ENCODE measurements around the gene BIRC5. TPM values are rescaled to one million over a fixed set of nuclear protein-coding genes. Genes with fewer than 3 reads are reported as not detected.

The BIRC5 gene
- total RNA-seq, 4 donors from 2014 or later: 3.7 to 9.6 (median 5.5) TPM

GRCh38 chr17:78228176-78228575 is 14.1 kb downstream of the BIRC5 start:
- Histone ChIP-seq H3K9me3 (no peaks in the 10 kb centered on the region), H3K4me3 (no peak overlapping the region), H3K4me1 (peaks cover 20% of the 10 kb centered on the region), H3K27me3 (peaks cover 40% of the 10 kb centered on the region), H3K36me3 (no peaks in the 10 kb centered on the region), H3K27ac (no peak overlapping the region)
- 91% methylated on average over 4 of the region's 4 CpGs for WGBS
- no peak for DNase-seq (ENCODE audit: low spot score in 2 of 2)
- no peak for TF ChIP-seq CTCF (IDR thresholded peaks at IDR 0.05)
- no peak for TF ChIP-seq POLR2AphosphoS5 (IDR thresholded peaks at IDR 0.05)
- no peak for TF ChIP-seq POLR2A (IDR thresholded peaks at IDR 0.05)
- TF ChIP-seq EP300 (IDR thresholded peaks at IDR 0.05): no peak

- Histone ChIP-seq H3K4me1 (peaks cover 14% of the 10 kb centered on the region), H3K4me3 (no peak overlapping the region), H3K27ac (no peak overlapping the region), H3K27me3 (peaks cover 45% of the 10 kb centered on the region), H3K36me3 (no peaks in the 10 kb centered on the region), H3K9me3 (no peaks in the 10 kb centered on the region)
- 52% methylated on average over 13 of the region's 13 CpGs for WGBS
- TF ChIP-seq EP300 (IDR thresholded peaks at IDR 0.05): no peak
- TF ChIP-seq CTCF (IDR thresholded peaks at IDR 0.05): no peak
- TF ChIP-seq POLR2AphosphoS5 (IDR thresholded peaks at IDR 0.05): no peak
- TF ChIP-seq POLR2A (IDR thresholded peaks at IDR 0.05): no peak
- no peak for DNase-seq (ENCODE audit: low spot score in 2 of 2)
Measured at GRCh38 chr17:78230252-78230962, 16.4 kb downstream of the BIRC5 start.

DNA sequence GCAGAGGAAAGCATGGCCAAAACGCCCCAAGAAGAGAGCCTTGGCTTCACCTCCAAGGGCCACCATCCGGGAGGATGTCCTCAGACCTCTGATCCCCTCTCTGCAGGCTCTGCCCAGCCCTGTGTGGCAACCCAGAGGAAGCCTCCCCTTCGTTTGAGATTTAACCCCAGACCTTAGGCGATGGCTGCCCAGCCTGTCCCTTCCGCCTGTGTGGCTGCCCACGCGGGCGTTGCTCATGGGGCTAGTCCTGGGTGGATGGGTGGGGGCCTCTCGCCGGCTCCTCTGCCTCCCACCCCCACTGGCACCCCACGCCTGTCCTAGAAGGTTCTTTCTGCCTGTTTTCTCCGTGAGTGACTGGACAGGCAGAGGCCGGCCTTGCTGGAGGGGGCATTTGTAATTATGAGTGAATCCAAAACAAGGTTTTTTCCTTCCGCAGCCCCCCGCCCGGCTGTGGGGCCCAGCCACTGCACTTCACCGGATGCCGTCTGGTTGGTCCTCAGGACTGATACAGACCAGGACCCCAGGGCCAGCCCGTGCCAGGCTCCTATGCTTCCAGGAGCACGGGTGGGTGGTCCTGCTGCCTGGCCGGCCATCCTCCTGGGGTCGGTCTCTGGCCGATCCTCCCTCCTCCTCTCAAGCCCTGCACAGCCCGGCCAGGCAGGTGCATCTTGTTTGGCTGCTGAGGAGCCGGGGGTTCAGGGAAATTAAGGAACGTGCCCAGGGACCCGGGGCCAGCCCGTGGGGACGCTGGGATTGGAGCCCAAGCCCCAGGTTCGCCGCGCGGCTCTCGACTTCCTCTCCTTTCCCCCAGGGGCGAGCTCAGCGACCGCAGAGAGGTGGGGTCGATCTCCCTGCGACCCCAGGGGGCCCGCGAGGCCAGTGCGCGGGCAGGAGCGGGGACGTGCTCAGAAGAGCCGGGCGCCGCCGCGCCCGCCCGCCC is 17.2 kb downstream of the BIRC5 start, which contains the start of gene TMEM235:
Gene TMEM235 (plus strand): TSS at position 636 of the 940 bp plus-strand sequence. CDS start 393 bp downstream, outside the sequence.
- H3K4me1 ChIP-seq: peaks cover 14% of the 10 kb centered on the region
- H3K9me3 ChIP-seq: no peaks in the 10 kb centered on the region
- H3K4me3 ChIP-seq: peak within 1 kb of the TSS; percentile 20
- TF ChIP-seq CTCF (IDR thresholded peaks at IDR 0.05) (no peak), POLR2A (IDR thresholded peaks at IDR 0.05) (no peak), POLR2AphosphoS5 (IDR thresholded peaks at IDR 0.05) (no peak), EP300 (IDR thresholded peaks at IDR 0.05) (no peak)
- no peak for DNase-seq (ENCODE audit: low spot score in 2 of 2)
- H3K27ac ChIP-seq: no peak within 1 kb of the TSS
- peaks cover 45% of the 10 kb centered on the region for H3K27me3 ChIP-seq
- no peaks in the 10 kb centered on the region for H3K36me3 ChIP-seq
- 39% methylated on average over 15 of the region's 52 CpGs for WGBS

- DNase-seq (ENCODE audit: low spot score in 2 of 2): no peak
- 26% methylated on average over 8 of the region's 55 CpGs for WGBS
- Histone ChIP-seq H3K36me3 (no peaks in the 10 kb centered on the region), H3K4me3 (peak overlapping the region; percentile 20), H3K9me3 (no peaks in the 10 kb centered on the region), H3K27me3 (peaks cover 45% of the 10 kb centered on the region), H3K4me1 (peaks cover 11% of the 10 kb centered on the region), H3K27ac (no peak overlapping the region)
- TF ChIP-seq EP300 (IDR thresholded peaks at IDR 0.05) (no peak), POLR2A (IDR thresholded peaks at IDR 0.05) (no peak), POLR2AphosphoS5 (IDR thresholded peaks at IDR 0.05) (no peak), CTCF (IDR thresholded peaks at IDR 0.05) (no peak)
Measured at GRCh38 chr17:78231991-78232858, 18.2 kb downstream of the BIRC5 start.
